Type B pancreatic cell (in vitro differentiated cells): ENCODE data around the gene CACNG7. TPM values are rescaled to one million over a fixed set of nuclear protein-coding genes. Genes with fewer than 3 reads are reported as not detected.
"Not testable (repeated sequence)": the region's sequence is repeated elsewhere in the genome, so short reads cannot be mapped to it uniquely, and the experiment has no call there.

Source experiments
- DNase-seq: peaks from one replicate; pipeline ENCODE4 v3.0.0; 2021; ENCODE audit warnings: mixed read lengths; ENCODE audit not compliant: unreplicated experiment; ENCODE audit errors: extremely low spot score
- H3K27ac Mint-ChIP-seq: 2 replicates; pipeline ENCODE4 v1.8.0; 2021; ENCODE audit warnings: mild to moderate bottlenecking, mixed read lengths
- H3K27me3 Mint-ChIP-seq: 2 replicates; pipeline ENCODE4 v1.8.0; 2021; ENCODE audit warnings: mixed read lengths
- H3K36me3 Mint-ChIP-seq: 2 replicates; pipeline ENCODE4 v1.8.0; 2021; ENCODE audit warnings: mixed read lengths
- H3K4me1 Mint-ChIP-seq: one replicate; pipeline ENCODE4 v1.8.0; 2021; ENCODE audit warnings: mixed read lengths; ENCODE audit not compliant: unreplicated experiment
- H3K4me3 Mint-ChIP-seq: 2 replicates; pipeline ENCODE4 v1.8.0; 2021; ENCODE audit warnings: mild to moderate bottlenecking, mixed read lengths
- H3K9me3 Mint-ChIP-seq: 2 replicates; pipeline ENCODE4 v1.8.0; 2021; ENCODE audit warnings: mixed read lengths
- CTCF ChIP-seq: fragments of 200-600 bp; sonication (generic); conservative IDR thresholded peaks from 2 replicates; pipeline ENCODE4 v1.5.0; 2021; ENCODE audit warnings: antibody characterized with exemption, mild to moderate bottlenecking
- total RNA-seq: library from RNA; stranded (reverse); gene quantifications from 2 replicates; pipeline ENCODE4 v1.2.1, GENCODE V29; 2021; ENCODE audit warnings: low replicate concordance

Gene CACNG7
- total RNA-seq, 1 donor from 2014 or later, result 6.0 TPM

- peaks cover 6% of the 10 kb centered on the region for H3K36me3 Mint-ChIP-seq
- peak within 1 kb of the TSS; percentile 98 for H3K4me3 Mint-ChIP-seq
- no peaks in the 10 kb centered on the region for H3K27me3 Mint-ChIP-seq
- TF ChIP-seq CTCF, result no peak
- peak; percentile 98 for DNase-seq
- H3K27ac Mint-ChIP-seq, result peak within 1 kb of the TSS; percentile 98
- no peaks in the 10 kb centered on the region for H3K9me3 Mint-ChIP-seq
- H3K4me1 Mint-ChIP-seq, result peaks cover 7% of the 10 kb centered on the region
These were observed 41.6 kb upstream of the CACNG7 start, which contains the start of gene MYADM for GRCh38 chr19:53867225-53868090. MYADM (plus strand) TSS chr19:53867883; CDS start chr19:53873530, 5,647 bp downstream.

- peak; percentile 78 for DNase-seq
- H3K4me1 Mint-ChIP-seq, result peaks cover 7% of the 10 kb centered on the region
- no peak for TF ChIP-seq CTCF
- H3K9me3 Mint-ChIP-seq, result no peaks in the 10 kb centered on the region
- peaks cover 6% of the 10 kb centered on the region for H3K36me3 Mint-ChIP-seq
- peak overlapping the region; percentile 98 for H3K27ac Mint-ChIP-seq
- H3K27me3 Mint-ChIP-seq, result no peaks in the 10 kb centered on the region
- peak overlapping the region; percentile 98 for H3K4me3 Mint-ChIP-seq
These were observed 40.8 kb upstream of the CACNG7 start for GRCh38 chr19:53868091-53868891.

- H3K36me3 Mint-ChIP-seq, result peaks cover 12% of the 10 kb centered on the region
- H3K27ac Mint-ChIP-seq, result peak overlapping the region; percentile 98
- no peaks in the 10 kb centered on the region for H3K9me3 Mint-ChIP-seq
- no peaks in the 10 kb centered on the region for H3K27me3 Mint-ChIP-seq
- peaks cover 8% of the 10 kb centered on the region for H3K4me1 Mint-ChIP-seq
- TF ChIP-seq CTCF, result peak; percentile 65
- H3K4me3 Mint-ChIP-seq, result peak overlapping the region; percentile 98
- DNase-seq, result peak; percentile 91
These were observed 39.9 kb upstream of the CACNG7 start for GRCh38 chr19:53868892-53869804.

- not testable (repeated sequence) for DNase-seq
- Mint-ChIP-seq H3K27ac (peak overlapping the region; percentile 98), H3K4me1 (peaks cover 12% of the 10 kb centered on the region)
These were observed 39.1 kb upstream of the CACNG7 start for GRCh38 chr19:53869805-53870484.

GRCh38 chr19:53870485-53870844 lies 38.6 kb upstream of the CACNG7 start:
- Mint-ChIP-seq H3K36me3 (peaks cover 19% of the 10 kb centered on the region), H3K9me3 (no peaks in the 10 kb centered on the region), H3K4me1 (peaks cover 12% of the 10 kb centered on the region), H3K27me3 (no peaks in the 10 kb centered on the region), H3K27ac (peak overlapping the region; percentile 58), H3K4me3 (peak overlapping the region; percentile 81)
- TF ChIP-seq CTCF, result no peak
- DNase-seq, result no peak

More at GRCh38 chr19:53869805-53870484, 39.1 kb upstream of the CACNG7 start:
- not testable (repeated sequence) for H3K9me3 Mint-ChIP-seq, H3K27me3 Mint-ChIP-seq
- H3K4me3 Mint-ChIP-seq, result peak overlapping the region; percentile 98
- peaks cover 19% of the 10 kb centered on the region for H3K36me3 Mint-ChIP-seq
